ENCODE results near the gene KANK4. TPM values are rescaled to one million over a fixed set of nuclear protein-coding genes. Genes with fewer than 3 reads are reported as not detected.

Gene KANK4
- total and polyA plus RNA-seq, 2 of the 8 experiments (the other 6 are each of a cell fraction or from before 2014, with no cell fraction given) = 0.22 to 0.26 TPM

DNA sequence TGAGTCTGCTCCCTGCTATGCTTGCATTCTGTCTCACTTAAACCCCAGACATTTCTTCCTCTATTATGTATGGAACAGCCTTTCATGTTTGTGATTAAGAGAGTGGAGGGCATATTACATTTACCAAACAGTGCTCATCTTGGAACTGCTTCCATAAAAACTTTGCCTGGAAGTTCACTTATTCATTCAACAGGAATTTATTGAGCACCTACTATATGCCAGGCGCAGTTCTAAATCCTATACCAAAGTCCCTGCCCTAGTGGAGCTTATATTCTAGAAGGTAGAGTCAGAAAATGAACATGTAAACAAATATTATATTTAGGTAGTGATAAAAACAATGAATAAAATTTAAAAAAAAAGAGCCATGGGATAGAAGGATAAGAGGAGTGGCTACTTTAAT is 49.8 kb downstream of the KANK4 start:
- H3K56ac ChIP-seq (replicated peaks; ENCODE audit: insufficient read length, low read depth, low read length) = no peak overlapping the region
- no peak overlapping the region for H3K18ac ChIP-seq (ENCODE audit: extremely low read depth, low read length)
- no peak overlapping the region for H2BK20ac ChIP-seq (ENCODE audit: low read length)
- no peaks in the 10 kb centered on the region for H3K79me1 ChIP-seq (ENCODE audit: low read depth, low read length)
- H3K36me3 ChIP-seq (ENCODE audit: control insufficient read depth in 2 of 4, insufficient read depth in 4 of 4, low read length in 3 of 4) = no peaks in the 10 kb centered on the region; a peak in 1 of 8 replicates
- H2BK5ac ChIP-seq (ENCODE audit: low read depth, low read length) = no peak overlapping the region
- FAIRE-seq = no peak
- no peak overlapping the region for H2BK120ac ChIP-seq (replicated peaks; ENCODE audit: low read depth, low read length)
- ChIA-PET POLR2A (ENCODE audit: partially characterized antibody) (interaction anchor here (1.3 kb wide), 1 partner anchor 64 kb away, joined by 3 read pairs; no protein-coding TSS in a partner anchor), CTCF (ENCODE audit: partially characterized antibody) (interaction anchor here (1.0 kb wide), 2 partner anchors 10 to 14 kb away, joined by 3 to 4 read pairs; no protein-coding TSS in a partner anchor)
- no peak overlapping the region for H3K14ac ChIP-seq (ENCODE audit: insufficient read length)
- H2BK12ac ChIP-seq (ENCODE audit: low read depth, low read length) = no peak overlapping the region
- H3K4me2 ChIP-seq (ENCODE audit: insufficient read depth in 1 of 2, low read depth in 2 of 2, low read length in 2 of 2) = no peak overlapping the region
- no peak overlapping the region for H3K23ac ChIP-seq (ENCODE audit: insufficient read length)
- no peak overlapping the region for H4K91ac ChIP-seq (replicated peaks; ENCODE audit: insufficient read length, low read length)
- no peak overlapping the region for H2AFZ ChIP-seq (ENCODE audit: low read length)
- no peak overlapping the region for H3K27ac ChIP-seq (ENCODE audit: low read depth, low read length)
- H3K4ac ChIP-seq (replicated peaks; ENCODE audit: insufficient read length, low read depth, low read length) = no peak overlapping the region
- no peak overlapping the region for H4K5ac ChIP-seq (ENCODE audit: insufficient read length, low read depth, low read length)
- WGBS, 2 experiments (ENCODE audit: extremely low coverage in 1 of 2, insufficient coverage in 1 of 2, insufficient read length in 1 of 2, insufficient replicate concordance in 2 of 2, low coverage in 1 of 2, low lambda C conversion rate in 2 of 2, missing lambda C conversion rate in 1 of 2) = 100% methylated on average over 1 of the region's 1 CpG; no CpG with 5 or more reads in 1 of the 2 experiments
- peaks cover 0 to 7% (median 2%) of the 10 kb centered on the region in 4 experiments; a peak in 5 of 7 replicates for H3K4me1 ChIP-seq (replicated peaks in 1 of 4; ENCODE audit: control insufficient read depth in 3 of 4, insufficient read depth in 4 of 4, low read length in 3 of 4)
- H3K9me3 ChIP-seq (ENCODE audit: insufficient read depth in 2 of 2, low read depth in 1 of 2, low read length in 1 of 2) = no peaks in the 10 kb centered on the region; a peak in 1 of 4 replicates
- no peaks in the 10 kb centered on the region for H3K23me2 ChIP-seq (ENCODE audit: low read depth, low read length)
- no peak overlapping the region for H4K8ac ChIP-seq (ENCODE audit: extremely low read depth, insufficient read depth, low read length)
- H2BK15ac ChIP-seq (ENCODE audit: low read length) = no peak overlapping the region
- TF ChIP-seq JUN (IDR thresholded peaks at IDR 0.05; ENCODE audit: low read depth, low read length) = no peak
- no peak for TF ChIP-seq CTCF (IDR thresholded peaks at IDR 0.05; ENCODE audit: control extremely low read depth in 1 of 3, insufficient read depth in 1 of 3, low read depth in 1 of 3, low read length in 3 of 3)
- no peak for TF ChIP-seq CBX8 (IDR thresholded peaks at IDR 0.05; ENCODE audit: borderline replicate concordance, low read depth, low read length)
- no peak for TF ChIP-seq CREB1 (IDR thresholded peaks at IDR 0.05)
- no peak for TF ChIP-seq SP4 (IDR thresholded peaks at IDR 0.05; ENCODE audit: low read length)
- no peak for TF ChIP-seq KDM1A (IDR thresholded peaks at IDR 0.05; ENCODE audit: borderline replicate concordance, low read length)
- no peak for TF ChIP-seq SRF (IDR thresholded peaks at IDR 0.05; ENCODE audit: low read depth, low read length)
- TF ChIP-seq FOSL1 (IDR thresholded peaks at IDR 0.05; ENCODE audit: insufficient read depth, low read depth, low read length) = no peak
- TF ChIP-seq CTBP2 (IDR thresholded peaks at IDR 0.05; ENCODE audit: borderline replicate concordance, insufficient read depth, insufficient read length, low read length) = no peak
- TF ChIP-seq TAF7 (optimal IDR thresholded peaks at IDR 0.05; ENCODE audit: borderline replicate concordance, low read depth, low read length) = no peak
- no peak for TF ChIP-seq TAF1 (IDR thresholded peaks at IDR 0.05; ENCODE audit: low read depth, low read length)
- TF ChIP-seq TEAD4 (IDR thresholded peaks at IDR 0.05; ENCODE audit: low read depth, low read length) = no peak
- no peak overlapping the region for H3K4me3 ChIP-seq (ENCODE audit: extremely low read depth in 1 of 4, insufficient read depth in 2 of 4, low read depth in 3 of 4, low read length in 4 of 4)
- DNase-seq (ENCODE audit: low read depth in 1 of 2, low spot score in 2 of 2) = no peak
- no peaks in the 10 kb centered on the region for H3K27me3 ChIP-seq (replicated peaks in 1 of 4; ENCODE audit: control insufficient read depth in 3 of 4, extremely low read depth in 1 of 4, insufficient read depth in 3 of 4, low read length in 3 of 4)
- H3K79me2 ChIP-seq (ENCODE audit: control insufficient read depth in 1 of 2, insufficient read depth in 2 of 2, low read length in 2 of 2) = no peaks in the 10 kb centered on the region
- peaks cover 0 to 3% of the 10 kb centered on the region in 2 experiments for H4K20me1 ChIP-seq (replicated peaks in 1 of 2; ENCODE audit: control insufficient read depth in 1 of 2, insufficient read depth in 2 of 2, low read length in 2 of 2)
- H2AK5ac ChIP-seq (ENCODE audit: low read depth, low read length) = no peak overlapping the region
- no peak overlapping the region for H3K9ac ChIP-seq (replicated peaks in 1 of 4; ENCODE audit: extremely low read depth in 1 of 4, low read depth in 3 of 4, low read length in 3 of 4)

All from H1 (cell line).